H9 (cell line): Measurements from ENCODE around the gene KCTD1. TPM values are rescaled to one million over a fixed set of nuclear protein-coding genes. Genes with fewer than 3 reads are reported as not detected.

Experiments used
- DNase-seq: peaks from one replicate; pipeline ENCODE4 v3.0.0-alpha.2; 2017
- H2AFZ ChIP-seq: one replicate; pipeline ENCODE4 v1.6.1; 2013; ENCODE audit warnings: mild to moderate bottlenecking, low read length, control low read depth, moderate library complexity
- H2AK5ac ChIP-seq: 2 replicates; pipeline ENCODE4 v1.6.1; 2013; ENCODE audit warnings: low read length, control low read depth, mixed read lengths; ENCODE audit not compliant: insufficient read length
- H2BK120ac ChIP-seq: one replicate; pipeline ENCODE4 v1.6.1; 2013; ENCODE audit warnings: low read depth, mild to moderate bottlenecking, low read length, control low read depth, inconsistent platforms; ENCODE audit not compliant: poor library complexity, severe bottlenecking
- H2BK12ac ChIP-seq: 2 replicates; pipeline ENCODE4 v1.6.1; 2013; ENCODE audit warnings: low read length, control low read depth, mixed read lengths, low read depth; ENCODE audit not compliant: insufficient read length
- H2BK15ac ChIP-seq: 2 replicates; pipeline ENCODE4 v1.6.1; 2013; ENCODE audit warnings: low read depth, low read length, control low read depth
- H2BK20ac ChIP-seq: one replicate; pipeline ENCODE4 v1.6.1; 2013; ENCODE audit warnings: low read depth, mild to moderate bottlenecking, low read length, control low read depth, inconsistent platforms; ENCODE audit not compliant: poor library complexity, severe bottlenecking
- H2BK5ac ChIP-seq: 2 replicates; pipeline ENCODE4 v1.6.1; 2013; ENCODE audit warnings: low read length, control low read depth, mixed read lengths; ENCODE audit not compliant: insufficient read length
- H3K14ac ChIP-seq: 2 replicates; pipeline ENCODE4 v1.6.1; 2013; ENCODE audit warnings: low read length, control low read depth; ENCODE audit not compliant: insufficient read depth
- H3K18ac ChIP-seq: 2 replicates; pipeline ENCODE4 v1.6.1; 2013; ENCODE audit warnings: low read depth, mild to moderate bottlenecking, mixed read lengths, low read length, control low read depth; ENCODE audit not compliant: insufficient read length
- H3K23ac ChIP-seq: 2 replicates; pipeline ENCODE4 v1.6.1; 2013; ENCODE audit warnings: low read length, control low read depth, mixed read lengths, low read depth; ENCODE audit not compliant: insufficient read length
- H3K23me2 ChIP-seq: 2 replicates; pipeline ENCODE4 v1.6.1; 2013; ENCODE audit warnings: low read depth, mild to moderate bottlenecking, mixed read lengths, low read length, control low read depth; ENCODE audit not compliant: insufficient read length, poor library complexity, severe bottlenecking
- H3K27ac ChIP-seq: 2 replicates; pipeline ENCODE4 v1.5.1; 2013; ENCODE audit warnings: low read length, control low read depth, mixed read lengths, low read depth; ENCODE audit not compliant: insufficient read length
- H3K27me3 ChIP-seq: 2 replicates; pipeline ENCODE4 v1.6.1; 2013; ENCODE audit warnings: low read length, control low read depth, inconsistent platforms; ENCODE audit not compliant: insufficient read depth
- H3K4ac ChIP-seq: 2 replicates; pipeline ENCODE4 v1.6.1; 2013; ENCODE audit warnings: low read depth, mild to moderate bottlenecking, control low read depth, inconsistent platforms, low read length, moderate library complexity
- H3K4me1 ChIP-seq: 2 replicates; pipeline ENCODE4 v1.6.1; 2013; ENCODE audit warnings: low read length, control low read depth, inconsistent platforms; ENCODE audit not compliant: insufficient read depth
- H3K4me2 ChIP-seq: 2 replicates; pipeline ENCODE4 v1.6.1; 2013; ENCODE audit warnings: low read length, control low read depth, mixed read lengths; ENCODE audit not compliant: insufficient read length, insufficient read depth
- H3K56ac ChIP-seq: 2 replicates; pipeline ENCODE4 v1.6.1; 2013; ENCODE audit warnings: low read depth, mild to moderate bottlenecking, mixed read lengths, low read length, control low read depth; ENCODE audit not compliant: insufficient read length
- H3K79me1 ChIP-seq: 2 replicates; pipeline ENCODE4 v1.6.1; 2013; ENCODE audit warnings: low read depth, mild to moderate bottlenecking, moderate library complexity, low read length, control low read depth, inconsistent platforms; ENCODE audit not compliant: insufficient read depth, poor library complexity, severe bottlenecking
- H3K79me2 ChIP-seq: 2 replicates; pipeline ENCODE4 v1.6.1; 2013; ENCODE audit warnings: low read length, control low read depth, inconsistent platforms; ENCODE audit not compliant: insufficient read depth
- H3K9ac ChIP-seq: 2 replicates; pipeline ENCODE4 v1.6.1; 2013; ENCODE audit warnings: low read length, control low read depth, mixed read lengths; ENCODE audit not compliant: insufficient read length; ENCODE audit errors: extremely low read depth
- H3K9me3 ChIP-seq: one replicate; pipeline ENCODE4 v1.6.1; 2013; ENCODE audit warnings: low read depth, low read length, inconsistent platforms; ENCODE audit not compliant: control insufficient read depth
- H3T11ph ChIP-seq: one replicate; pipeline ENCODE4 v1.6.1; 2013; ENCODE audit warnings: mild to moderate bottlenecking, low read length, control low read depth, inconsistent platforms
- H4K20me1 ChIP-seq: one replicate; pipeline ENCODE4 v1.6.1; 2013; ENCODE audit not compliant: control insufficient read depth, insufficient read length, insufficient read depth
- H4K5ac ChIP-seq: 2 replicates; pipeline ENCODE4 v1.6.1; 2013; ENCODE audit warnings: low read depth, mild to moderate bottlenecking, mixed read lengths, low read length, control low read depth; ENCODE audit not compliant: insufficient read length
- H4K8ac ChIP-seq: replicated peaks from 2 replicates; pipeline ENCODE4 v1.6.1; 2013; ENCODE audit warnings: low read length, control low read depth, mixed read lengths, low read depth; ENCODE audit not compliant: insufficient read length
- H4K91ac ChIP-seq: 2 replicates; pipeline ENCODE4 v1.6.1; 2013; ENCODE audit warnings: low read depth, mild to moderate bottlenecking, moderate library complexity, mixed read lengths, low read length, control low read depth; ENCODE audit not compliant: insufficient read length
- H3K27ac Mint-ChIP-seq, 3 experiments: 2 replicates in 2 of 3; 3 replicates in 1 of 3; pipeline ENCODE4 v1.8.0; 2020 to 2021; ENCODE audit warnings: mixed read lengths in 3 of 3, mild to moderate bottlenecking in 1 of 3, moderate library complexity in 1 of 3
- H3K27me3 Mint-ChIP-seq: 2 replicates; pipeline ENCODE4 v1.8.0; 2021; ENCODE audit warnings: low read depth, mild to moderate bottlenecking, moderate library complexity, mixed read lengths
- H3K36me3 Mint-ChIP-seq, 3 experiments: 2 replicates in 2 of 3; 3 replicates in 1 of 3; pipeline ENCODE4 v1.8.0; 2020 to 2021; ENCODE audit warnings: low read depth in 3 of 3, mixed read lengths in 3 of 3; ENCODE audit not compliant: insufficient read depth in 1 of 3
- H3K4me1 Mint-ChIP-seq, 2 experiments: 2 replicates each; pipeline ENCODE4 v1.8.0; 2020; ENCODE audit warnings: mixed read lengths in 2 of 2
- H3K4me3 Mint-ChIP-seq, 2 experiments: 2 replicates in 1 of 2; 3 replicates in 1 of 2; pipeline ENCODE4 v1.8.0; 2020 to 2021; ENCODE audit warnings: mild to moderate bottlenecking in 2 of 2, mixed read lengths in 2 of 2, moderate library complexity in 1 of 2
- H3K9me3 Mint-ChIP-seq, 2 experiments: 2 replicates in 1 of 2; 3 replicates in 1 of 2; pipeline ENCODE4 v1.8.0; 2020; ENCODE audit warnings: mild to moderate bottlenecking in 2 of 2, mixed read lengths in 2 of 2, moderate library complexity in 1 of 2
- WGBS: extraction: QIAGEN DNeasy Blood & Tissue Kit; methylation state at CpG from one replicate; pipeline ENCODE4 v1.1.7; 2013; ENCODE audit warnings: missing lambda C conversion rate, low lambda C conversion rate, mixed read lengths; ENCODE audit not compliant: insufficient read length; ENCODE audit errors: extremely low coverage; 5-methylcytosine and 5-hydroxymethylcytosine counted together
- total RNA-seq: library from RNA; stranded (reverse); gene quantifications from 2 replicates; pipeline ENCODE4 v1.2.1, GENCODE V29; 2021
- TF ChIP-seq, protein P1 (sequence below): fragments of 200-600 bp; sonication (generic); conservative IDR thresholded peaks from 3 replicates; pipeline ENCODE4 v1.8.0; 2021; ENCODE audit warnings: antibody characterized with exemption, mild to moderate bottlenecking

The KCTD1 gene
- total RNA-seq, 1 experiment from 2014 or later: 10.8 TPM

DNA sequence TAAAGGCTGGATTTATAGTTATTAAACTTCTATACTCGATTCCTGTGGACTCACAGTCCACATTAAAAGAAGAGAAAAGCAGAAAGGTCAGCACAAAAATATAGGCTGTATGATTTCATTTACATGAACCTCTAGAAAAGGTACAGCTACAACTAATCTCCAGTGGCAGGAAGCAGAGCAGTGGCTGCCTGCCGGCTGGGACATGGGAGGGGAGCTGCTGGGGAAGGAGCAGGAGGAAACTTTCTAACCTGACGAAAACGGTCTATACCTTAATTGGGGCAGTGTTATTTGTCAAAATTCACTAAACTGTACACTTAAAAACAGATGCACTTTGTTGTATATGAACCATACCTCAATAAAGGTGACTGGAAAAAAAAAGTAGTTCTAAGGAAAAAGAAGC, 26.7 kb downstream of the KCTD1 start:
- no peak overlapping the region for H2BK15ac ChIP-seq

More for the DNA sequence above, 26.7 kb downstream of the KCTD1 start:
- Histone ChIP-seq H4K91ac (no peak overlapping the region), H4K20me1 (no peaks in the 10 kb centered on the region), H2BK12ac (no peak overlapping the region), H3K4ac (no peak overlapping the region), H3K23ac (no peak overlapping the region), H3K23me2 (no peaks in the 10 kb centered on the region), H3T11ph (no peak overlapping the region), H3K9me3 (no peaks in the 10 kb centered on the region), H2BK120ac (no peak overlapping the region), H2BK20ac (no peak overlapping the region), H4K8ac (no peak overlapping the region), H3K9ac (no peak overlapping the region), H3K79me2 (no peaks in the 10 kb centered on the region), H2AFZ (no peak overlapping the region), H3K4me1 (peaks cover 11% of the 10 kb centered on the region; the same call in 1 of the 2 replicates), H3K4me2 (no peak overlapping the region), H3K14ac (no peak overlapping the region), H3K18ac (no peak overlapping the region), H2BK5ac (no peak overlapping the region), H3K56ac (no peak overlapping the region), H4K5ac (no peak overlapping the region), H3K27ac (no peak overlapping the region), H3K79me1 (no peaks in the 10 kb centered on the region), H2AK5ac (no peak overlapping the region), H3K27me3 (no peaks in the 10 kb centered on the region)
- peaks cover 45 to 58% of the 10 kb centered on the region in 2 experiments for H3K4me1 Mint-ChIP-seq
- H3K36me3 Mint-ChIP-seq: no peaks in the 10 kb centered on the region
- WGBS: no CpG with 5 or more reads among the region's 4 CpGs
- no peaks in the 10 kb centered on the region for H3K9me3 Mint-ChIP-seq
- H3K4me3 Mint-ChIP-seq: no peak overlapping the region
- H3K27me3 Mint-ChIP-seq: no peaks in the 10 kb centered on the region
- TF ChIP-seq, protein P1, sequence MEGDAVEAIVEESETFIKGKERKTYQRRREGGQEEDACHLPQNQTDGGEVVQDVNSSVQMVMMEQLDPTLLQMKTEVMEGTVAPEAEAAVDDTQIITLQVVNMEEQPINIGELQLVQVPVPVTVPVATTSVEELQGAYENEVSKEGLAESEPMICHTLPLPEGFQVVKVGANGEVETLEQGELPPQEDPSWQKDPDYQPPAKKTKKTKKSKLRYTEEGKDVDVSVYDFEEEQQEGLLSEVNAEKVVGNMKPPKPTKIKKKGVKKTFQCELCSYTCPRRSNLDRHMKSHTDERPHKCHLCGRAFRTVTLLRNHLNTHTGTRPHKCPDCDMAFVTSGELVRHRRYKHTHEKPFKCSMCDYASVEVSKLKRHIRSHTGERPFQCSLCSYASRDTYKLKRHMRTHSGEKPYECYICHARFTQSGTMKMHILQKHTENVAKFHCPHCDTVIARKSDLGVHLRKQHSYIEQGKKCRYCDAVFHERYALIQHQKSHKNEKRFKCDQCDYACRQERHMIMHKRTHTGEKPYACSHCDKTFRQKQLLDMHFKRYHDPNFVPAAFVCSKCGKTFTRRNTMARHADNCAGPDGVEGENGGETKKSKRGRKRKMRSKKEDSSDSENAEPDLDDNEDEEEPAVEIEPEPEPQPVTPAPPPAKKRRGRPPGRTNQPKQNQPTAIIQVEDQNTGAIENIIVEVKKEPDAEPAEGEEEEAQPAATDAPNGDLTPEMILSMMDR: no peak
- peak overlapping the region in 1 of 3 experiments; percentile 53; a peak in 1 of 7 replicates for H3K27ac Mint-ChIP-seq
- DNase-seq: no peak
